HTR-8/SVneo (cell line): ENCODE measurements around the gene KCNE3.
A peak's percentile ranks its signal among the peaks of the same experiment; 100 is the strongest.

Source experiments
- DNase-seq: peaks from one replicate; pipeline ENCODE4 v3.0.0; 2011; ENCODE audit warnings: low spot score, mixed read lengths; ENCODE audit not compliant: insufficient read length
- FAIRE-seq: peaks from 2 replicates; lab custom pipeline; 2011; peaks lifted over from hg19 to GRCh38; lab: Jason Lieb, UNC

The KCNE3 gene

GRCh38 chr11:74473382-74474173, 6.2 kb upstream of the KCNE3 start:
- FAIRE-seq, result no peak
- no peak for DNase-seq

GRCh38 chr11:74471668-74472429, 4.5 kb upstream of the KCNE3 start:
- DNase-seq (no peak), FAIRE-seq (no peak)

GRCh38 chr11:74471037-74471436, 3.7 kb upstream of the KCNE3 start:
- no peak for FAIRE-seq
- no peak for DNase-seq

GRCh38 chr11:74470526-74470925, 3.2 kb upstream of the KCNE3 start:
- FAIRE-seq (no peak), DNase-seq (no peak)

- FAIRE-seq, result no peak
These were observed 1.6 kb upstream of the KCNE3 start for GRCh38 chr11:74468936-74469335.

GRCh38 chr11:74468521-74468920, 1.2 kb upstream of the KCNE3 start:
- DNase-seq (no peak), FAIRE-seq (no peak)

More at GRCh38 chr11:74468936-74469335, 1.6 kb upstream of the KCNE3 start:
- DNase-seq, result no peak

GRCh38 chr11:74468058-74468457, 709 bp upstream of the KCNE3 start:
- no peak for DNase-seq
- FAIRE-seq, result no peak

GRCh38 chr11:74465291-74465708, 2.0 kb downstream of the KCNE3 start:
- FAIRE-seq (no peak), DNase-seq (no peak)

- FAIRE-seq (no peak), DNase-seq (no peak)
These were observed 2.6 kb downstream of the KCNE3 start for GRCh38 chr11:74464746-74465145.

- FAIRE-seq (no peak), DNase-seq (no peak)
These were observed 4.1 kb downstream of the KCNE3 start for GRCh38 chr11:74463216-74463615.

GRCh38 chr11:74462631-74463030, 4.7 kb downstream of the KCNE3 start:
- DNase-seq (no peak), FAIRE-seq (no peak)

- FAIRE-seq, result no peak
- peak; percentile 35 for DNase-seq
These were observed 5.3 kb downstream of the KCNE3 start for GRCh38 chr11:74462009-74462408.

- DNase-seq (no peak), FAIRE-seq (no peak)
These were observed 6.7 kb downstream of the KCNE3 start for GRCh38 chr11:74460481-74461154.

GRCh38 chr11:74460065-74460464, 7.3 kb downstream of the KCNE3 start:
- DNase-seq (no peak), FAIRE-seq (no peak)

GRCh38 chr11:74459584-74459983, 7.8 kb downstream of the KCNE3 start:
- FAIRE-seq, result no peak
- no peak for DNase-seq

- FAIRE-seq (no peak), DNase-seq (no peak)
These were observed 10.0 kb downstream of the KCNE3 start for GRCh38 chr11:74457356-74457755.

- FAIRE-seq (no peak), DNase-seq (peak; percentile 67)
These were observed 13.9 kb downstream of the KCNE3 start for GRCh38 chr11:74453373-74453975.

GRCh38 chr11:74452366-74452765, 15.0 kb downstream of the KCNE3 start:
- DNase-seq (no peak), FAIRE-seq (no peak)

GRCh38 chr11:74450318-74450717, 17.0 kb downstream of the KCNE3 start:
- no peak for FAIRE-seq
- DNase-seq, result no peak

- FAIRE-seq (peak; percentile 62), DNase-seq (peak; percentile 76)
These were observed 17.9 kb downstream of the KCNE3 start for GRCh38 chr11:74449369-74449931.
